Naive thymus-derived CD8-positive, alpha-beta T cell (primary cell): ENCODE measurements around the gene CHMP3. TPM values are rescaled to one million over a fixed set of nuclear protein-coding genes. Genes with fewer than 3 reads are reported as not detected.

Source experiments
- ATAC-seq, 2 donors: fragments of 150-1000 bp; cut with Tn5 transposase in 1 of 2; sonication (Bioruptor Pico), chemical (Tn5 transposase) in 1 of 2; 1 replicate in 1 of 2; 2 replicates in 1 of 2; pipeline ENCODE4 v1.10.0; 2021; ENCODE audit warnings: mild to moderate bottlenecking in 2 of 2, moderate library complexity in 2 of 2
- POLR2A ChIA-PET: fragments of 350-600 bp; sonication (Branson Sonifier 250); formaldehyde crosslinking; loops from one replicate; lab custom pipeline; 2021; ENCODE audit warnings: antibody characterized with exemption; lab: Charles Lee
- DNase-seq, 10 donors: peaks; one replicate each; pipeline versions ENCODE4 v3.0.0 to v3.0.0-alpha.2; 2020 to 2022
- H3K27ac Mint-ChIP-seq, 10 donors: one replicate each; pipeline ENCODE4 v1.8.0; 2020 to 2022; ENCODE audit warnings: mild to moderate bottlenecking in 10 of 10, mixed read lengths in 10 of 10, moderate library complexity in 4 of 10, inconsistent platforms in 1 of 10
- H3K27me3 Mint-ChIP-seq, 5 donors: one replicate each; pipeline ENCODE4 v1.8.0; 2021 to 2022; ENCODE audit warnings: mixed read lengths in 5 of 5
- H3K36me3 Mint-ChIP-seq, 3 donors: one replicate each; pipeline ENCODE4 v1.8.0; 2020 to 2022; ENCODE audit warnings: mixed read lengths in 3 of 3, mild to moderate bottlenecking in 2 of 3, inconsistent platforms in 1 of 3
- H3K4me1 Mint-ChIP-seq, 4 donors: one replicate each; pipeline ENCODE4 v1.8.0; 2021 to 2022; ENCODE audit warnings: mixed read lengths in 4 of 4
- H3K4me3 Mint-ChIP-seq, 10 donors: one replicate each; pipeline ENCODE4 v1.8.0; 2020 to 2022; ENCODE audit warnings: mild to moderate bottlenecking in 10 of 10, mixed read lengths in 10 of 10, moderate library complexity in 6 of 10, inconsistent platforms in 1 of 10
- H3K9me3 Mint-ChIP-seq, 9 donors: one replicate each; pipeline ENCODE4 v1.8.0; 2020 to 2022; ENCODE audit warnings: mixed read lengths in 9 of 9, mild to moderate bottlenecking in 3 of 9, inconsistent platforms in 1 of 9, moderate library complexity in 1 of 9
- polyA plus RNA-seq, 3 donors: library from polyadenylated mRNA; unstranded; fragments of 300-500 nt; fragmentation: Illumina TruSeq; gene quantifications; one replicate each; pipeline ENCODE4 v1.2.3, GENCODE V29; 2021
- total RNA-seq, 8 experiments: library from RNA in 2 of 8; stranded (reverse) in 2 of 8; gene quantifications; one replicate each; pipeline ENCODE4 v1.2.3 and lab custom pipeline; 2021 to 2026

CHMP3 gene
- total and polyA plus RNA-seq, 5 experiments from 2014 or later: 68.5 to 93.2 (median 70.9) TPM

DNA sequence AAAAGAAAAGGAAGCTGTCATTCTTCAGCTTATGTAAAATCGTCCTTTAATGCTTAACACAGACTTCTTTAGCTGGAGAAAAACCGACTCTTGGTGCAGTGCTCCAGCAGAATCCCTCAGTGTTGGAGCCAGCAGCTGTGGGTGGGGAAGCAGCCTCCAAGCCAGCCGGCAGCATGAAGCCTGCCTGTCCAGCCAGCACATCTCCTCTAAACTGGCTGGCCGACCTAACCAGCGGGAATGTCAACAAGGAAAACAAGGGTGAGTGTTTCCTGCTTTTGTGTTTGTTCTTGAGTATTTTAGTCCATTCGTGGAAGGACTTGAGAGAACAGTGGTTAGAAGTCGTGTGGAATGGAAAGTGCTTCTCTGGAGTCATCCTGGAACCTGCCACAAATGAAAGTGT, 83.1 kb downstream of the CHMP3 start:
- no peak for ATAC-seq
- POLR2A ChIA-PET: no interaction called here
- Mint-ChIP-seq H3K4me1 (peaks cover 5 to 18% (median 11%) of the 10 kb centered on the region in 4 donors), H3K9me3 (no peaks in the 10 kb centered on the region), H3K36me3 (peaks cover 24 to 95% (median 34%) of the 10 kb centered on the region in 3 donors), H3K27ac (peak overlapping the region in 6 of 10 donors; percentile 15 to 81 (median 44)), H3K27me3 (no peaks in the 10 kb centered on the region), H3K4me3 (no peak overlapping the region)
- DNase-seq: no peak

DNA sequence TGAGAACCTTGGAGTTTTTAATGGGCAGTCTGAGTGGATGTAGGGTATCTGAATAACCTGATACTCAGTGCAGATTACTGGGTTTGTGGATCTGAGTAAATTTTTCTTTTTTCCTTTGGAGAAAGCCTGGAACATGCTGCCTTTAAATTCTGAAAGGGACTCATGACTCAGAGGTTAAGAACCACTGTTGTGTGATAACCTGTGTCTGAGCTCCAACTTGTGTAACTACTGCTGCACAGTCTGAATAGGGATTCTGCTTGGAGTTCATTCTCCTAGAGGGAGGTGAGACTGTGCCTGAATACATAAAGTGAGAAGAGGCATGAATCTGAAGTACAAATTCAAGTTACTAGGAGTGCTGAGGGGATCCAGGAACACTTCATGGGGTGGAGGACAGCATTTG, 85.9 kb downstream of the CHMP3 start:
- POLR2A ChIA-PET: no interaction called here

DNA sequence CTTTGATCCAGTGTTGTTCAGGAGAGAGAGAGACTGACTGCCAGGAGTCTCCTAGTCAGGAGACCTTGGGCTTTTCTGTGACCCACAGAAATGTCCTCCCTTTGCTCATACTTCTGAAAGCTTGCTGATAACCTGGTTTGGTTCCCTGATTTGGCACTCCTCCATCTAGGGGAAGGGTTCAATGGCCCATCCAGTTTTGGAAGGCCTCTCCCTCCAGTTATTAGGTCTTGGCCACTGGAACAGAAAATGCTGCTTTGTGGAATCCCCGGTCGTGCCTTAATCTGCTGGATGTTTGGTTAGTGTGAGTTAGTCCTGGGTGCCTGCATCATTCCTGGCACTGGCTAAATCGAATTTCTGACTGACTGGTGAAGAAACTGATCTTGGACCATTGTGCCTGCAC, 86.3 kb downstream of the CHMP3 start:
- Mint-ChIP-seq H3K9me3 (no peaks in the 10 kb centered on the region), H3K4me1 (peaks cover 8 to 31% (median 20%) of the 10 kb centered on the region in 4 donors), H3K36me3 (peaks cover 14 to 95% (median 41%) of the 10 kb centered on the region in 3 donors), H3K4me3 (no peak overlapping the region), H3K27ac (peak overlapping the region in 5 of 10 donors; percentile 15 to 78 (median 59)), H3K27me3 (no peaks in the 10 kb centered on the region)
- POLR2A ChIA-PET: no interaction called here
- no peak for DNase-seq
- no peak for ATAC-seq

More for the DNA sequence above, 85.9 kb downstream of the CHMP3 start:
- DNase-seq (no peak), ATAC-seq (no peak)
- H3K4me3 Mint-ChIP-seq: no peak overlapping the region
- peaks cover 15 to 95% (median 41%) of the 10 kb centered on the region in 3 donors for H3K36me3 Mint-ChIP-seq
- no peaks in the 10 kb centered on the region for H3K9me3 Mint-ChIP-seq
- peaks cover 9 to 30% (median 19%) of the 10 kb centered on the region in 4 donors for H3K4me1 Mint-ChIP-seq
- no peaks in the 10 kb centered on the region for H3K27me3 Mint-ChIP-seq
- H3K27ac Mint-ChIP-seq: peak overlapping the region in 8 of 10 donors; percentile 3 to 78 (median 60)

DNA sequence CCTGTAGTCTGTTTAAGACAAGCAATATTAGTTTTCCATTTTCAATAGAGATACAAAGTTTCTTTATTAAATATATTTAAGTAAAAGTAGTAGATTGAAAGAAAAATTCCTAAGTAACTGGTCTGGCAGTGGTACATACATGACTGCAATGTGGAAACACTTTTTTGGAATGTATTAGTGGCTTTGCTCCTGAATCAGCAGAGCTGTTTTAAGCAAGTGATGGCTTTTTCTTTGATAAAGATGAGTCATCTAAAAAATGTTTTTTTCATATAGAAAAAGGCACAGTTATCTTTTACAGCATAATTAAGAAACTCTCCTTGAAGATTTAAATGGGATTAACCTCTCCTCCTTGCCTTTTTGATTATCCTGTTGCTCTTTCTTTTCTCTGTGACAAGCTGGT, 87.2 kb downstream of the CHMP3 start:
- H3K4me1 Mint-ChIP-seq: peaks cover 12 to 35% (median 23%) of the 10 kb centered on the region in 4 donors
- peaks cover 11 to 93% (median 43%) of the 10 kb centered on the region in 3 donors for H3K36me3 Mint-ChIP-seq
- ATAC-seq: no peak
- H3K9me3 Mint-ChIP-seq: no peaks in the 10 kb centered on the region
- no peaks in the 10 kb centered on the region for H3K27me3 Mint-ChIP-seq
- H3K4me3 Mint-ChIP-seq: no peak overlapping the region
- no peak for DNase-seq
- POLR2A ChIA-PET: no interaction called here
- peak overlapping the region in 8 of 10 donors; percentile 2 to 80 (median 26) for H3K27ac Mint-ChIP-seq

DNA sequence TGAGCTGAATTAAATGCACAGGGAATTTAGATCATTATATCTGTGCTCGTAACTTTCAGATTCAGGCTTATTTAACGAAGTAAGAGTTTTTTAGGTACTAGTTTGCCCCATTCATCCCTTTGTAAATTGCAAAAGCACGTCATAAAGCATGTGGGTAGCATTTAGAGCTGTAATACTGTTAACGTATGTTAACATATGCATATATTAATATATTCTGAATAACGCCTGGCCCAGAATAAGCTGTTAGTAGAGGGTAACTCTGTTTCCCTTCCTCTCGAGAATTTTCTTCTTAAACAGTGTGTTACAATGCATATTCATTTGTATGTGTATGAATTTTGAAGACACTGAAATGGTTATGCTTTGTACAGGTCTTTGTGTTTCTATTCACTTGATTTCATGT, 91.6 kb downstream of the CHMP3 start:
- Mint-ChIP-seq H3K27ac (peak overlapping the region in 2 of 10 donors; percentile 4 to 24), H3K36me3 (peaks cover 0 to 94% (median 39%) of the 10 kb centered on the region in 3 donors), H3K4me3 (no peak overlapping the region), H3K9me3 (no peaks in the 10 kb centered on the region), H3K27me3 (no peaks in the 10 kb centered on the region), H3K4me1 (peaks cover 30 to 64% (median 45%) of the 10 kb centered on the region in 4 donors)
- POLR2A ChIA-PET: no interaction called here
- ATAC-seq (no peak), DNase-seq (no peak)

DNA sequence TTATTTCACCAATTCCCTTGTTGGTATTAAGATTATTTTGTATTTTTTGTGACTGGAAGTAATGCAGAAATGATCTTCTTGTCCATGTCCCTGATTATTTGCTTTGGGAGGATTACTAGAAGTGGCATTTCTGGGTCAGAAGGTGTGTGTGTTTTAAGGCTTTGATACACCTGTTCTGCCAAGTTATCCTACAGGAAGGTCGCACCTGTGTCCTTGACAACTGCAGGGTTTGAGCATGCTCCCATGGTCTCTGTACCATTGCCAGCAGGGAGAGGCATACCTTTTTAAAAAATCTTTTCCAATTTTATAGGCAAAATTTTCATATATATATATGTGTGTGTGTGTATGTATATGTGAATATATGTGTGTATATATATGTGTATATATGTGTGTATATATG, 92.4 kb downstream of the CHMP3 start:
- Mint-ChIP-seq H3K9me3 (no peaks in the 10 kb centered on the region), H3K4me3 (no peak overlapping the region), H3K27ac (peak overlapping the region in 2 of 10 donors; percentile 62 to 71), H3K27me3 (no peaks in the 10 kb centered on the region), H3K4me1 (peaks cover 28 to 66% (median 45%) of the 10 kb centered on the region in 4 donors), H3K36me3 (peaks cover 0 to 96% (median 39%) of the 10 kb centered on the region in 3 donors)
- POLR2A ChIA-PET: no interaction called here
- ATAC-seq: no peak
- DNase-seq: no peak

DNA sequence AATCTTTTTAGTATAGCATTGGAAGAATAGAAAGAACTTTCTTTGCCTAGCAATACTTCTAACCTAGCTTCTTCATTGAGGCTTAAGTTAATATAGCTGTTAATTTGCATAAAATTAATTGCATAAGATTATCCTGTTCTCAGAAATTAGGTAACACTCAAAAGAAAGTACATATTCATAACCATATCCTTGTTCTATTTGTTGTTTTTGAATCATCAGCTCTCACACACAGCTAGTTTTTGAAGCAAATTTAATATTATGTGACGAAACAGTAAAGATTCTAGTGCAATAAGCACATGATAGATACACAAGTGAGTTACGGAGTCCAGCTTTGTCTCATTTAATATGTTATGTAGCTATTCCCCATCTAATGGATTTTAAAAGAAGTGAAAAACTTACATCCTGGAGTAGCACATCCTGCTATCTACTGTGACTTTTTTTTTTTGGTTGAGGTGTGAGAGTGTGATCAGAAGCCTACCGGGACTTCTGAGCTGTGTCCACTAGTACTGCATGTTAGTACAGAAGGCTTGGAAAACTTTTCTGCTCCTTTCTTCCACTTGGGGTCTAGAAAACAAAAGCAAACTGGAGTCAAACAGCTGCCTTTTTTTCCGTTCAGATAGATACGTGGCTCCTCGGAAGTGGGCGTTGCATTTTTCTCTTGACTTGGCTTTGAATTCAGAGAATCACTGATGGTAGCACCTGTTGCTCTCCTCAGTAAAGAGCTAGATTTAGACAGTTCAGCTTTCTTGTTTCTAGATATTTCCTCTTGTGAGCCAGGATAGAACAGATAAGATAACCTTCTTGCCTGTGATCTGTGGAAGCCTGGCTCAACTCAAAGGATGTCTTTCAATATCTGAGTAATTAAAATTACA, 94.8 kb downstream of the CHMP3 start:
- DNase-seq: no peak
- peaks cover 32 to 69% (median 49%) of the 10 kb centered on the region in 4 donors for H3K4me1 Mint-ChIP-seq
- POLR2A ChIA-PET: interaction anchor here (0.6 to 2.1 kb wide), 3 partner anchors 9 to 26 kb away, joined by 3 to 9 read pairs (median 4); no protein-coding TSS in a partner anchor

DNA sequence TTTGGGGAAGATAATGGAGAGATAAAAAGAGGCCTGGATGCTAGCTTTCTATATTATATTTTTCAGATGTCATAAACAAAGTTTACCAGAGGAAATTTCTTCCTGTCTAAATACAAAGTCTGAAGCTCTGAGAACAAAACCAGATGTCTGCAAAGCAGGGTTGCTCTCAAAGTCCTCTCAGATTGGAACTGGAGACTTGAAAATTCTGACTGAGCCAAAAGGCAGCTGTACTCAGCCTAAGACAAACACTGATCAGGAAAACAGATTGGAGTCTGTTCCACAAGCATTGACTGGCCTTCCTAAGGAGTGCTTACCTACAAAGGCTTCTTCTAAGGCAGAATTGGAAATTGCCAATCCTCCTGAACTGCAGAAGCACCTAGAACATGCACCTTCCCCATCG, 96.9 kb downstream of the CHMP3 start:
- POLR2A ChIA-PET: interaction anchor here (1.7 kb wide), 1 partner anchor 25 kb away, joined by 6 read pairs; the partner anchor contains the start of gene KDM3A
- H3K36me3 Mint-ChIP-seq: peaks cover 17 to 96% (median 43%) of the 10 kb centered on the region in 3 donors
- H3K4me1 Mint-ChIP-seq: peaks cover 30 to 61% (median 44%) of the 10 kb centered on the region in 4 donors
- H3K9me3 Mint-ChIP-seq: no peaks in the 10 kb centered on the region
- ATAC-seq (no peak), DNase-seq (no peak)
- H3K27ac Mint-ChIP-seq: peak overlapping the region in 6 of 10 donors; percentile 13 to 69 (median 24)
- H3K27me3 Mint-ChIP-seq: no peaks in the 10 kb centered on the region
- H3K4me3 Mint-ChIP-seq: no peak overlapping the region

More for the DNA sequence above, 94.8 kb downstream of the CHMP3 start:
- Mint-ChIP-seq H3K27me3 (no peaks in the 10 kb centered on the region), H3K9me3 (no peaks in the 10 kb centered on the region), H3K4me3 (peak overlapping the region in 7 of 10 donors; percentile 5 to 55 (median 22)), H3K27ac (peak overlapping the region in 9 of 10 donors; percentile 17 to 83 (median 77)), H3K36me3 (peaks cover 9 to 96% (median 39%) of the 10 kb centered on the region in 3 donors)
- peak; percentile 52 to 60 for ATAC-seq

DNA sequence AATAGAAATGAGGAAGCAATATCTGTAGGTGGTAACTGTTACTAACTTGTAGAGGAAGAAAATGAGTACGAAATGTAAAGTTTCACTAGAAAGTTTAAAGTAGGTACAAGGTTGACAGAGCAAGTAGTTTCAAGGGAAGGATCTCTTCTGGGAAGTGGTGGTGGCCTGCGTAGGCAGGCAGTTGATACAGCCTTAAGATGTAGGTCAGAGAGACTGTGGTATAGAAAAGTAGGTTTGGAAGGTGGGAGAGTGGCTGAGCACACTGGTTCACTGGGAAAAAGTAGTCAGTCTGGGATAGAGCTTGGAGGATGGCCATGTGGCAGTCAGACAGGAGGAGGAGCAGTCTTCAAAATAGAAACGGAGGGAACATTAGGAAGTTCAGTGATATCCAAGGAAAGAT, 98.6 kb downstream of the CHMP3 start:
- POLR2A ChIA-PET: no interaction called here
- peak overlapping the region in 1 of 10 donors; percentile 12 for H3K4me3 Mint-ChIP-seq
- no peak for ATAC-seq
- H3K36me3 Mint-ChIP-seq: peaks cover 30 to 100% (median 45%) of the 10 kb centered on the region in 3 donors
- no peaks in the 10 kb centered on the region for H3K27me3 Mint-ChIP-seq
- H3K9me3 Mint-ChIP-seq: no peaks in the 10 kb centered on the region
- peak overlapping the region; percentile 5 to 66 (median 31) for H3K27ac Mint-ChIP-seq
- H3K4me1 Mint-ChIP-seq: peaks cover 32 to 57% (median 45%) of the 10 kb centered on the region in 4 donors
- no peak for DNase-seq

DNA sequence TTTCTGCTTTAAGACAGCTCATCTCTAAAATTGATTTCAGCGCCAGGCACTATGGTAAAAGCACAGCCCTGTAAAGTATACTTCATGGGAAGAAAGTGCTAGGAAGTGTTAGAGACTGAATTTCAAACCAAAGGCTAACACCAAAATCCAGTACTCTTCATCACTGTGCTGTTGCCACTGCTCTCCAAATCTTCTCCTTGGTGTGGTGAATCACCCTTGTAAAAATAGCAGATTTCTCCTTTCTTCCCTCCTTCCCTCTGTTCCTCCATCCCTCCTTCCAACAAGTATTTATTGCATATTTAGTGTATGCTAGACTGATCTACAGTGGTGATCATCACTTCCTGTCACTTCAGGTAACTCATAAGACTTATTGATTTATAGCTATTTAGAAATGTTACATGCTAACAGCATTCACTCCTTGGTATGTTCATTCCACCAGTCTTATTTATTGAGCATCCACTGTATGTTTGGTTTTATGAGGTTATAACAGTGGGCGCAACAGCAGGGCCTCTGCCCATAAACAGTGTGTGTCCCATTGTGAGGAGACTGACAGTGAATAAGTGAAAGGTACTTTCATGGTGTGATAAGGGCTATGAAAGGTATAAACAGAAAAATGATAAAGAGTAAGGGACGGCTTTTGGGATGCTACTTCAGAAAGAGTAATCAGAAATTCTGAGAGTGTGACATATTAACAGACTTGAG, 102.0 kb downstream of the CHMP3 start:
- POLR2A ChIA-PET: interaction anchor here (1.5 kb wide), 1 partner anchor 19 kb away, joined by 4 read pairs; the partner anchor contains the start of gene KDM3A
- H3K9me3 Mint-ChIP-seq: no peaks in the 10 kb centered on the region
- no peak for DNase-seq
- H3K36me3 Mint-ChIP-seq: peaks cover 35 to 99% (median 47%) of the 10 kb centered on the region in 3 donors
- no peak overlapping the region for H3K4me3 Mint-ChIP-seq
- H3K27ac Mint-ChIP-seq: peak overlapping the region in 9 of 10 donors; percentile 17 to 78 (median 34)
- no peak for ATAC-seq
- H3K4me1 Mint-ChIP-seq: peaks cover 19 to 41% (median 31%) of the 10 kb centered on the region in 4 donors
- no peaks in the 10 kb centered on the region for H3K27me3 Mint-ChIP-seq

DNA sequence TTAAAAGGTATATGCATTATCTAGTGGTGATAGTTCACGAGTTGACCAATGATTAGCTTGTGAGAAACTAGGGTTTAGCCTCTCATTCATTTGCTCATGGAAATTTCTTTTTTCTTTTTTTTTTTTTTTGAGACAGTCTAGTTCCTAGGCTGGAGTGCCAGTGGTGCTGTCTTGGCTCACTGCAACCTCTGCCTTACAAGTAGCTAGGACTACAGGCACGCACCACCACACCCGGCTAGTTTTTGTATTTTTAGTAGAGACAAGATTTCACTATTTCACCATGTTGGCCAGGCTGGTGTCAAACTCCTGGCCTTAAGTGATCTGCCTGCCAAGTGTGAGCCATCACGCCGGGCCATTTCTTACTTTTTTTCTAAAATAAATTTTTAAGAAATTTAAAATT, 108.1 kb downstream of the CHMP3 start:
- Mint-ChIP-seq H3K27me3 (no peaks in the 10 kb centered on the region), H3K9me3 (no peaks in the 10 kb centered on the region), H3K36me3 (peaks cover 18 to 97% (median 46%) of the 10 kb centered on the region in 3 donors), H3K4me1 (peaks cover 10 to 33% (median 21%) of the 10 kb centered on the region in 4 donors), H3K4me3 (no peak overlapping the region), H3K27ac (no peak overlapping the region)
- ATAC-seq (no peak), DNase-seq (no peak)
- POLR2A ChIA-PET: interaction anchor here (1.0 kb wide), 1 partner anchor 15 kb away, joined by 4 read pairs; the partner anchor contains the start of gene KDM3A

DNA sequence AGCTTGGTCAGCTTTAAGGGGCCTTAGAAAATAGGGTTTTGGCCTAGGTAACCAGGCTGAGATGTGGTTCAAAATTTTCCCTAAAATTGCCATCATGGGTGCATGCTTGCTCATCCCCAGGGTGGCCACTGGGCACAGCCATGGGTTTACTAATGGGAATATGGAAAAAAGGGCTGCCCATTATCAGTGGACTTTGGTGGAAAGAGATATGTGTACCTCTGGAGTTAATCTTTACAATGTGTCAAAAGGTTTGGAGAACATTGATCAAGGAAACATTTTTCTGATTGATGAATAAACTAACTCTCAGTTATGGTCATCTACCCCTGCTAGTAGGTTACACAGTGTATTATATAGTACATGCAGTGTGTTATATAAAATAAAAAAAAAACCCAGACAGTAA, 109.0 kb downstream of the CHMP3 start:
- H3K4me3 Mint-ChIP-seq: no peak overlapping the region
- H3K4me1 Mint-ChIP-seq: peaks cover 19 to 40% (median 27%) of the 10 kb centered on the region in 4 donors
- no peaks in the 10 kb centered on the region for H3K9me3 Mint-ChIP-seq
- no peak for ATAC-seq
- H3K27me3 Mint-ChIP-seq: no peaks in the 10 kb centered on the region
- peak overlapping the region in 2 of 10 donors; percentile 6 to 8 for H3K27ac Mint-ChIP-seq
- POLR2A ChIA-PET: no interaction called here
- peaks cover 15 to 97% (median 52%) of the 10 kb centered on the region in 3 donors for H3K36me3 Mint-ChIP-seq
- DNase-seq: no peak
